Vagina (tissue), 2 donors: ENCODE results near the gene SHANK3.

Experiments
- CTCF ChIP-seq, 3 experiments: fragments of 450-650 bp in 2 of 3; fragments of 200-600 bp in 1 of 3; sonication (generic) in 1 of 3; IDR thresholded peaks; one replicate each; pipeline ENCODE4 v1.5.1; 2017 to 2019; ENCODE audit warnings: antibody characterized with exemption in 3 of 3, mild to moderate bottlenecking in 2 of 3, moderate library complexity in 2 of 3
- POLR2A ChIP-seq, 2 donors: fragments of 450-650 bp; IDR thresholded peaks; one replicate each; pipeline ENCODE4 v1.6.1; 2017; ENCODE audit warnings: antibody characterized with exemption in 2 of 2, mild to moderate bottlenecking in 2 of 2, moderate library complexity in 2 of 2

DNA sequence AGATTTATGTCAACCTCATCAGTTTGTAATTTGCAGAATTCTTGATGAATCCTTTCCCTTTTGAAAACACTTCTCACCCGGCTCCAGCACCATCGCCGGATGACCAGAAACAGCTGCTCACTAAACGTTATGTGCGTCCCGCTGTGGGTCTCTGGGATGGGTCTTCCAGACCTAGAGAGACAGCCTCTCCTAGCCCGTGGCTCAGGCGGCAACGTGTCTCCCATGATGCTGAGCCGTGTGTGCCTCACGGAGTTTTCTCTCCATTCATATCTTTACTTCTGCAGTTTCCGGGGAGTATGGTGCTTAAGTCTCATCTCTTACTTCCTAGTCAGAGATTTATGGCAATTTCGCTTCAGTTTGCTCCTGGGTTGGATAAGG, 40.4 kb downstream of the SHANK3 start:
- no peak for TF ChIP-seq CTCF (IDR thresholded peaks at IDR 0.05)
- no peak for TF ChIP-seq POLR2A (IDR thresholded peaks at IDR 0.05)
